ENCODE measurements around the gene STK39.
"Not testable (repeated sequence)": the region's sequence is repeated elsewhere in the genome, so short reads cannot be mapped to it uniquely, and the experiment has no call there.

Gene STK39

GRCh38 chr2:168044176-168044575 is 203.2 kb downstream of the STK39 start:
- Histone ChIP-seq H4K91ac (ENCODE audit: low read depth, low read length) (no peak overlapping the region), H3K9ac (ENCODE audit: low read length) (no peak overlapping the region), H3K9me3 (ENCODE audit: insufficient read depth, low read depth, low read length) (no peaks in the 10 kb centered on the region), H3K4ac (ENCODE audit: low read depth, low read length) (no peak overlapping the region), H4K12ac (ENCODE audit: low read depth, low read length) (no peak overlapping the region), H3K79me1 (ENCODE audit: low read length) (no peaks in the 10 kb centered on the region), H3K14ac (ENCODE audit: low read length) (no peak overlapping the region), H3K23ac (ENCODE audit: low read length) (no peak overlapping the region), H3K4me3 (ENCODE audit: low read depth, low read length) (no peak overlapping the region), H3K18ac (ENCODE audit: low read length) (no peak overlapping the region), H2BK12ac (ENCODE audit: low read length) (no peak overlapping the region), H3K36me3 (ENCODE audit: control insufficient read depth in 1 of 2, insufficient read depth in 2 of 2, low read length in 2 of 2) (no peaks in the 10 kb centered on the region), H2AFZ (ENCODE audit: insufficient read depth, low read length, poor library complexity) (no peak overlapping the region), H3K79me2 (ENCODE audit: control insufficient read depth, insufficient read depth, low read length, poor library complexity) (no peaks in the 10 kb centered on the region), H3K4me1 (ENCODE audit: control insufficient read depth in 1 of 2, insufficient read depth in 2 of 2, low read length in 2 of 2) (no peaks in the 10 kb centered on the region), H3K4me2 (ENCODE audit: low read length) (no peak overlapping the region), H3K27me3 (ENCODE audit: insufficient read depth, low read length) (no peaks in the 10 kb centered on the region), H2BK120ac (ENCODE audit: insufficient read depth, low read length, poor library complexity) (no peak overlapping the region), H2BK5ac (ENCODE audit: low read depth, low read length, poor library complexity) (no peak overlapping the region), H4K8ac (ENCODE audit: low read depth, low read length) (no peak overlapping the region), H3K27ac (ENCODE audit: low read depth, low read length) (no peak overlapping the region), H2AK5ac (ENCODE audit: low read length) (no peak overlapping the region)
- no CpG with 5 or more reads among the region's 2 CpGs for WGBS (ENCODE audit: extremely low coverage, insufficient coverage, insufficient read length)
- DNase-seq = no peak

GRCh38 chr2:168042127-168042824 is 205.1 kb downstream of the STK39 start:
- not testable (repeated sequence) for H3K27ac ChIP-seq (ENCODE audit: low read depth, low read length); H3K18ac ChIP-seq (ENCODE audit: low read length); H3K36me3 ChIP-seq (ENCODE audit: control insufficient read depth in 1 of 2, insufficient read depth in 2 of 2, low read length in 2 of 2); H3K4ac ChIP-seq (ENCODE audit: low read depth, low read length); H2AFZ ChIP-seq (ENCODE audit: insufficient read depth, low read length, poor library complexity); H3K23ac ChIP-seq (ENCODE audit: low read length); DNase-seq; H3K4me2 ChIP-seq (ENCODE audit: low read length); H2BK12ac ChIP-seq (ENCODE audit: low read length); H3K27me3 ChIP-seq (ENCODE audit: insufficient read depth, low read length); H3K9me3 ChIP-seq (ENCODE audit: insufficient read depth, low read depth, low read length); H2BK5ac ChIP-seq (ENCODE audit: low read depth, low read length, poor library complexity); H3K9ac ChIP-seq (ENCODE audit: low read length); H3K79me2 ChIP-seq (ENCODE audit: control insufficient read depth, insufficient read depth, low read length, poor library complexity); H3K4me1 ChIP-seq (ENCODE audit: control insufficient read depth in 1 of 2, insufficient read depth in 2 of 2, low read length in 2 of 2); H3K14ac ChIP-seq (ENCODE audit: low read length); H2BK120ac ChIP-seq (ENCODE audit: insufficient read depth, low read length, poor library complexity); H2AK5ac ChIP-seq (ENCODE audit: low read length); H4K91ac ChIP-seq (ENCODE audit: low read depth, low read length); H4K8ac ChIP-seq (ENCODE audit: low read depth, low read length); H4K12ac ChIP-seq (ENCODE audit: low read depth, low read length); H3K4me3 ChIP-seq (ENCODE audit: low read depth, low read length); H3K79me1 ChIP-seq (ENCODE audit: low read length)
- WGBS (ENCODE audit: extremely low coverage, insufficient coverage, insufficient read length) = no CpG with 5 or more reads among the region's 5 CpGs

DNA sequence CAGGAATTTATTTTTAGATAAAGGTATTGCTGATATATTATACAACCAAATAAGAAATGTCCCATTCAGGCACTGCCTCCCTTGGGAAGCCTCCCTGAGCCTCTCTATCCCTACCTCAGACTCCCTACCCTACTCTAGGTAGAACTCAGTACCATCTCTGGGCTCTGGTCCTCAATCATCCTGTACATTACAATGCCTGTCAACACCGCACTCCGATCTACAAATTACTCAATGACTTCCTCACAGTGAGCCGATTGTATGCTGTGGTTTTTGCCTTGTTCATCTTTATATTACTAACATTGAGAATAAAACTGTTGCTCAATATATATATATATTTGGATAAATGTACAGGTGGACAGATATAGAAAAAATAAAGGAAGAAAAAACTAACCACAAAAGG is 207.5 kb downstream of the STK39 start:
- DNase-seq = no peak
- Histone ChIP-seq H3K18ac (ENCODE audit: low read length) (no peak overlapping the region), H4K91ac (ENCODE audit: low read depth, low read length) (no peak overlapping the region), H2AFZ (ENCODE audit: insufficient read depth, low read length, poor library complexity) (no peak overlapping the region), H3K36me3 (ENCODE audit: control insufficient read depth in 1 of 2, insufficient read depth in 2 of 2, low read length in 2 of 2) (no peaks in the 10 kb centered on the region), H3K4me1 (ENCODE audit: control insufficient read depth in 1 of 2, insufficient read depth in 2 of 2, low read length in 2 of 2) (no peaks in the 10 kb centered on the region), H3K23ac (ENCODE audit: low read length) (no peak overlapping the region), H3K14ac (ENCODE audit: low read length) (no peak overlapping the region), H2BK5ac (ENCODE audit: low read depth, low read length, poor library complexity) (no peak overlapping the region), H4K12ac (ENCODE audit: low read depth, low read length) (no peak overlapping the region), H3K9ac (ENCODE audit: low read length) (no peak overlapping the region), H3K4ac (ENCODE audit: low read depth, low read length) (no peak overlapping the region), H3K4me3 (ENCODE audit: low read depth, low read length) (no peak overlapping the region), H3K27me3 (ENCODE audit: insufficient read depth, low read length) (no peaks in the 10 kb centered on the region), H2AK5ac (ENCODE audit: low read length) (no peak overlapping the region), H2BK12ac (ENCODE audit: low read length) (no peak overlapping the region), H3K79me2 (ENCODE audit: control insufficient read depth, insufficient read depth, low read length, poor library complexity) (no peaks in the 10 kb centered on the region), H3K4me2 (ENCODE audit: low read length) (no peak overlapping the region), H3K79me1 (ENCODE audit: low read length) (no peaks in the 10 kb centered on the region), H3K27ac (ENCODE audit: low read depth, low read length) (no peak overlapping the region), H3K9me3 (ENCODE audit: insufficient read depth, low read depth, low read length) (no peaks in the 10 kb centered on the region), H4K8ac (ENCODE audit: low read depth, low read length) (no peak overlapping the region), H2BK120ac (ENCODE audit: insufficient read depth, low read length, poor library complexity) (no peak overlapping the region)
- no CpG with 5 or more reads among the region's 3 CpGs for WGBS (ENCODE audit: extremely low coverage, insufficient coverage, insufficient read length)

DNA sequence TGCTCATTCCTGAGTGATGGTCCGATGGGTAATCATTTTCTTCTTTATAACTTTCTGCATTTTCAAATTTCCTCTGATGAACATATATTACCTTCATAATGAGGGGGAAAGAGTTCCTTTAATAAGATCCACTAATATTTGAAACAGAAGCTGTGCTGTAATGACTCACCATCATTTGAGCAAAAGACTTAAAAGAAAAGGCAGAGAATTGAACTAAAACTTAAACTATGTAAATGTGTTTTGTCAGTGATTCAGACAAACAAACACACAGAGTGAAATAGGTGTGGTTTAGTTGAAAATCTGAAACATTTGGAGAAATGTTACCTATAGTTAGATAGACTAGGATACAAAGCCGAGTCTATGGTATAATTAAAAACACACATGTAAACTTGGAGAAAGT is 209.6 kb downstream of the STK39 start:
- Histone ChIP-seq H4K12ac (ENCODE audit: low read depth, low read length) (no peak overlapping the region), H3K27me3 (ENCODE audit: insufficient read depth, low read length) (no peaks in the 10 kb centered on the region), H4K91ac (ENCODE audit: low read depth, low read length) (no peak overlapping the region), H3K4me3 (ENCODE audit: low read depth, low read length) (no peak overlapping the region), H3K23ac (ENCODE audit: low read length) (no peak overlapping the region), H3K18ac (ENCODE audit: low read length) (no peak overlapping the region), H2AFZ (ENCODE audit: insufficient read depth, low read length, poor library complexity) (no peak overlapping the region), H2AK5ac (ENCODE audit: low read length) (no peak overlapping the region), H3K79me2 (ENCODE audit: control insufficient read depth, insufficient read depth, low read length, poor library complexity) (no peaks in the 10 kb centered on the region), H3K4me2 (ENCODE audit: low read length) (no peak overlapping the region), H3K4ac (ENCODE audit: low read depth, low read length) (no peak overlapping the region), H2BK12ac (ENCODE audit: low read length) (no peak overlapping the region), H3K36me3 (ENCODE audit: control insufficient read depth in 1 of 2, insufficient read depth in 2 of 2, low read length in 2 of 2) (no peaks in the 10 kb centered on the region), H3K14ac (ENCODE audit: low read length) (no peak overlapping the region), H3K27ac (ENCODE audit: low read depth, low read length) (no peak overlapping the region), H3K9me3 (ENCODE audit: insufficient read depth, low read depth, low read length) (no peaks in the 10 kb centered on the region), H2BK5ac (ENCODE audit: low read depth, low read length, poor library complexity) (no peak overlapping the region), H3K4me1 (ENCODE audit: control insufficient read depth in 1 of 2, insufficient read depth in 2 of 2, low read length in 2 of 2) (no peaks in the 10 kb centered on the region), H3K79me1 (ENCODE audit: low read length) (no peaks in the 10 kb centered on the region), H2BK120ac (ENCODE audit: insufficient read depth, low read length, poor library complexity) (no peak overlapping the region), H4K8ac (ENCODE audit: low read depth, low read length) (no peak overlapping the region), H3K9ac (ENCODE audit: low read length) (no peak overlapping the region)
- no CpG with 5 or more reads among the region's 2 CpGs for WGBS (ENCODE audit: extremely low coverage, insufficient coverage, insufficient read length)
- no peak for DNase-seq

Data from trophoblast cell (in vitro differentiated cells and primary cell).